Upper lobe of left lung (tissue), 6 donors: ENCODE results near the gene OAS1. TPM values are rescaled to one million over a fixed set of nuclear protein-coding genes. Genes with fewer than 3 reads are reported as not detected.
"Not testable (repeated sequence)": the region's sequence is repeated elsewhere in the genome, so short reads cannot be mapped to it uniquely, and the experiment has no call there.

ENCODE experiments used
- ATAC-seq, 2 donors: fragments of 200-7000 bp; cut with Tn5 transposase; one replicate each; pipeline ENCODE4 v1.9.1; 2022; ENCODE audit warnings: mild to moderate bottlenecking in 2 of 2, moderate library complexity in 2 of 2; ENCODE audit not compliant: low FRiP score in 2 of 2
- DNase-seq, 2 donors: peaks; one replicate each; pipeline ENCODE4 v3.0.0-alpha.2; 2019 to 2020
- H3K27ac ChIP-seq, 4 donors: fragments of 200-600 bp; sonication (generic); one replicate each; pipeline ENCODE4 v1.5.1; 2016 to 2019
- H3K27me3 ChIP-seq, 4 donors: fragments of 200-600 bp; sonication (generic); one replicate each; pipeline ENCODE4 v1.5.1; 2017 to 2019
- H3K36me3 ChIP-seq, 4 donors: fragments of 200-600 bp; sonication (generic); one replicate each; pipeline ENCODE4 v1.5.1; 2016 to 2019
- H3K4me1 ChIP-seq, 4 donors: fragments of 200-600 bp; sonication (generic); one replicate each; pipeline ENCODE4 v1.5.1; 2018 to 2019
- H3K4me3 ChIP-seq, 4 donors: fragments of 200-600 bp; sonication (generic); one replicate each; pipeline ENCODE4 v1.5.1; 2017 to 2019; ENCODE audit warnings: mild to moderate bottlenecking in 2 of 4, moderate library complexity in 1 of 4
- H3K9me3 ChIP-seq, 4 donors: fragments of 200-600 bp; sonication (generic); one replicate each; pipeline ENCODE4 v1.5.1; 2018 to 2019
- EP300 ChIP-seq, 4 donors: sonication (generic); formaldehyde crosslinking; IDR thresholded peaks; one replicate each; pipeline ENCODE4 v1.5.1; 2017; ENCODE audit warnings: antibody characterized with exemption in 4 of 4, control low read depth in 2 of 4
- POLR2A ChIP-seq, 4 donors: fragments of 450-650 bp; IDR thresholded peaks; one replicate each; pipeline ENCODE4 v1.5.1; 2016 to 2017; ENCODE audit warnings: antibody characterized with exemption in 4 of 4, mild to moderate bottlenecking in 2 of 4
- POLR2AphosphoS5 ChIP-seq, 2 donors: sonication (generic); formaldehyde crosslinking; IDR thresholded peaks; one replicate each; pipeline ENCODE4 v1.5.1; 2017; ENCODE audit warnings: antibody characterized with exemption in 2 of 2
- WGBS, 2 donors: methylation state at CpG; one replicate each; pipeline ENCODE4 v1.1.5; 2017 to 2018; 5-methylcytosine and 5-hydroxymethylcytosine counted together
- total RNA-seq, 6 donors: library from RNA; depleted of rRNA in 4 of 6; stranded (reverse); fragments of >200 nt in 4 of 6; gene quantifications; one replicate each; pipeline versions ENCODE4 v1.1.0 to v1.2.1, GENCODE V29; 2016 to 2021
- TF ChIP-seq, protein P1 (sequence below), 6 experiments: fragments of 450-650 bp in 4 of 6; fragments of 200-600 bp in 2 of 6; sonication (generic) in 2 of 6; IDR thresholded peaks; one replicate each; pipeline ENCODE4 v1.5.1; 2016 to 2019; ENCODE audit warnings: antibody characterized with exemption in 6 of 6
- donor health status: DM: no; HTN: no; CAD: no; lungs with moderate emphysema.
- donor health status: DM: no; HTN: yes; CAD: no; lungs with severe emphysema.

OAS1 gene
- total RNA-seq, 6 donors from 2014 or later: 20.1 to 70.6 (median 44.0) TPM

DNA sequence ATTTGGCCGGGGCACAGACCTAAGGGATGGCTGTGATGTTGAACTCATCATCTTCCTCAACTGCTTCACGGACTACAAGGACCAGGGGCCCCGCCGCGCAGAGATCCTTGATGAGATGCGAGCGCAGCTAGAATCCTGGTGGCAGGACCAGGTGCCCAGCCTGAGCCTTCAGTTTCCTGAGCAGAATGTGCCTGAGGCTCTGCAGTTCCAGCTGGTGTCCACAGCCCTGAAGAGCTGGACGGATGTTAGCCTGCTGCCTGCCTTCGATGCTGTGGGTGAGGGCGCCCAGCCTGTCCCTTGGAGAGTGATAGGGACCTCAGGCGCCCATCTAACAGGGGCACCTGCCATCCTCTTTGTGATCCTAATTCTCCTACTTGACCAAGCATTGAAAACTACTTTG, 43.9 kb downstream of the OAS1 start:
- H3K27me3 ChIP-seq: no peaks in the 10 kb centered on the region
- H3K36me3 ChIP-seq: peaks cover 5 to 60% (median 27%) of the 10 kb centered on the region in 4 donors
- no peaks in the 10 kb centered on the region for H3K4me1 ChIP-seq
- H3K27ac ChIP-seq: no peak overlapping the region
- WGBS, 2 donors: 93 to 100% methylated on average over 2 to 11 of the region's 11 CpGs
- no peak overlapping the region for H3K4me3 ChIP-seq
- ATAC-seq (no peak), DNase-seq (peak in 1 of 2 donors; percentile 37)
- no peaks in the 10 kb centered on the region for H3K9me3 ChIP-seq
- TF ChIP-seq POLR2A (IDR thresholded peaks at IDR 0.05) (no peak), EP300 (IDR thresholded peaks at IDR 0.05) (no peak), POLR2AphosphoS5 (IDR thresholded peaks at IDR 0.05) (no peak)
- TF ChIP-seq, protein P1, sequence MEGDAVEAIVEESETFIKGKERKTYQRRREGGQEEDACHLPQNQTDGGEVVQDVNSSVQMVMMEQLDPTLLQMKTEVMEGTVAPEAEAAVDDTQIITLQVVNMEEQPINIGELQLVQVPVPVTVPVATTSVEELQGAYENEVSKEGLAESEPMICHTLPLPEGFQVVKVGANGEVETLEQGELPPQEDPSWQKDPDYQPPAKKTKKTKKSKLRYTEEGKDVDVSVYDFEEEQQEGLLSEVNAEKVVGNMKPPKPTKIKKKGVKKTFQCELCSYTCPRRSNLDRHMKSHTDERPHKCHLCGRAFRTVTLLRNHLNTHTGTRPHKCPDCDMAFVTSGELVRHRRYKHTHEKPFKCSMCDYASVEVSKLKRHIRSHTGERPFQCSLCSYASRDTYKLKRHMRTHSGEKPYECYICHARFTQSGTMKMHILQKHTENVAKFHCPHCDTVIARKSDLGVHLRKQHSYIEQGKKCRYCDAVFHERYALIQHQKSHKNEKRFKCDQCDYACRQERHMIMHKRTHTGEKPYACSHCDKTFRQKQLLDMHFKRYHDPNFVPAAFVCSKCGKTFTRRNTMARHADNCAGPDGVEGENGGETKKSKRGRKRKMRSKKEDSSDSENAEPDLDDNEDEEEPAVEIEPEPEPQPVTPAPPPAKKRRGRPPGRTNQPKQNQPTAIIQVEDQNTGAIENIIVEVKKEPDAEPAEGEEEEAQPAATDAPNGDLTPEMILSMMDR (IDR thresholded peaks at IDR 0.05): no peak

DNA sequence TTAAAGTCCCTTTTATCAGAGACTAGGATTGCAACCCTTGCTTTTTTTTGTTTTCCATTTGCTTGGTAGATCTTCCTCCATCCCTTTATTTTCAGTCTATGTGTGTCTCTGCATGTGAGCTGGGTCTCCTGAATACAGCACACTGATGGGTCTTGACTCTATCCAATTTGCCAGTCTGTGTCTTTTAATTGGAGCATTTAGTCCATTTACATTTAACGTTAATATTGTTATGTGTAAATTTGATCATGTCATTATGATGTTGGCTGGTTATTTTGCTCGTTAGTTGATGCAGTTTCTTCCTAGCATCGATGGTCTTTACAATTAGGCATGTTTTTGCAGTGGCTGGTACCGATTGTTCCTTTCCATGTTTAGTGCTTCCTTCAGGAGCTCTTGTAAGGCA, 50.4 kb downstream of the OAS1 start:
- 91 to 100% methylated on average over 4 of the region's 4 CpGs for WGBS, 2 donors
- H3K4me1 ChIP-seq, ATAC-seq, H3K27ac ChIP-seq, DNase-seq, H3K4me3 ChIP-seq, H3K9me3 ChIP-seq, H3K27me3 ChIP-seq: not testable (repeated sequence)
- peaks cover 2 to 32% (median 13%) of the 10 kb centered on the region in 4 donors for H3K36me3 ChIP-seq

DNA sequence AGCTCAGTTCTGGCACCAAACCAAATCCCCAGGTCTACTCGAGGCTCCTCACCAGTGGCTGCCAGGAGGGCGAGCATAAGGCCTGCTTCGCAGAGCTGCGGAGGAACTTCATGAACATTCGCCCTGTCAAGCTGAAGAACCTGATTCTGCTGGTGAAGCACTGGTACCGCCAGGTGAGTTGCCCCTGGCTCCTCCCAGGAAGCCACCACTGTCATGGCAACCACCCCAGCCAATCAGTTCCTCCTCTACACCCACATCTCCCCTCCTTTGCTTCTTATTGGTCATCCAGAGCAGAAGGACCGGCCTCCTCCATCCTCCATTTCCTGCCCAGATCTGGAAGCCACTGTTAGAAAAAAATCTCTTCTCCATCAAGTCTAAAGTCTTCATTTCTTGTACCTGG, 54.3 kb downstream of the OAS1 start:
- DNase-seq (no peak), ATAC-seq (no peak)
- 81 to 87% methylated on average over 7 of the region's 7 CpGs for WGBS, 2 donors
- TF ChIP-seq, protein P1 (IDR thresholded peaks at IDR 0.05): no peak
- TF ChIP-seq POLR2A (IDR thresholded peaks at IDR 0.05) (no peak), POLR2AphosphoS5 (IDR thresholded peaks at IDR 0.05) (no peak)
- Histone ChIP-seq H3K27me3 (no peaks in the 10 kb centered on the region), H3K4me1 (no peaks in the 10 kb centered on the region), H3K27ac (no peak overlapping the region), H3K4me3 (no peak overlapping the region), H3K36me3 (peaks cover 0 to 71% (median 47%) of the 10 kb centered on the region in 4 donors), H3K9me3 (no peaks in the 10 kb centered on the region)

- DNase-seq (no peak), ATAC-seq (no peak)
- Histone ChIP-seq H3K4me1 (no peaks in the 10 kb centered on the region), H3K36me3 (peaks cover 0 to 76% (median 50%) of the 10 kb centered on the region in 4 donors), H3K9me3 (no peaks in the 10 kb centered on the region), H3K4me3 (no peak overlapping the region), H3K27me3 (no peaks in the 10 kb centered on the region), H3K27ac (no peak overlapping the region)
- 88 to 95% methylated on average over 4 of the region's 4 CpGs for WGBS, 2 donors
- TF ChIP-seq POLR2AphosphoS5 (IDR thresholded peaks at IDR 0.05): no peak
- TF ChIP-seq, protein P1 (IDR thresholded peaks at IDR 0.05): no peak
- no peak for TF ChIP-seq EP300 (IDR thresholded peaks at IDR 0.05)
- TF ChIP-seq POLR2A (IDR thresholded peaks at IDR 0.05): no peak
Measured at GRCh38 chr12:112961536-112961935, 54.8 kb downstream of the OAS1 start.

- 96 to 100% methylated on average over 1 to 7 of the region's 7 CpGs for WGBS, 2 donors
- DNase-seq (no peak), ATAC-seq (no peak)
- no peak overlapping the region for H3K27ac ChIP-seq
- no peaks in the 10 kb centered on the region for H3K9me3 ChIP-seq
- H3K27me3 ChIP-seq: no peaks in the 10 kb centered on the region
- no peaks in the 10 kb centered on the region for H3K4me1 ChIP-seq
- peaks cover 0 to 86% (median 57%) of the 10 kb centered on the region in 4 donors for H3K36me3 ChIP-seq
- no peak overlapping the region for H3K4me3 ChIP-seq
- TF ChIP-seq POLR2A (IDR thresholded peaks at IDR 0.05) (no peak), EP300 (IDR thresholded peaks at IDR 0.05) (no peak), POLR2AphosphoS5 (IDR thresholded peaks at IDR 0.05) (no peak)
- TF ChIP-seq, protein P1 (IDR thresholded peaks at IDR 0.05): no peak
Measured at GRCh38 chr12:112962561-112962960, 55.8 kb downstream of the OAS1 start.
